ENCODE data around the gene ARID4B. TPM values are rescaled to one million over a fixed set of nuclear protein-coding genes. Genes with fewer than 3 reads are reported as not detected.

Gene ARID4B
- total and polyA plus RNA-seq, 2 of the 13 experiments (the other 11 are each of a cell fraction or from before 2014, with no cell fraction given): 9.7 to 24.6 TPM

- no peak for TF ChIP-seq DRAP1 (CRISPR knock-in tag; IDR thresholded peaks at IDR 0.05)
- TF ChIP-seq ZNF674 (CRISPR knock-in tag; IDR thresholded peaks at IDR 0.05; ENCODE audit: low read depth): no peak
- no peak for TF ChIP-seq STAT6 (CRISPR knock-in tag; IDR thresholded peaks at IDR 0.05; ENCODE audit: borderline replicate concordance)
These were observed 159.6 kb downstream of the ARID4B start (continued) for GRCh38 chr1:235168375-235168774.

DNA sequence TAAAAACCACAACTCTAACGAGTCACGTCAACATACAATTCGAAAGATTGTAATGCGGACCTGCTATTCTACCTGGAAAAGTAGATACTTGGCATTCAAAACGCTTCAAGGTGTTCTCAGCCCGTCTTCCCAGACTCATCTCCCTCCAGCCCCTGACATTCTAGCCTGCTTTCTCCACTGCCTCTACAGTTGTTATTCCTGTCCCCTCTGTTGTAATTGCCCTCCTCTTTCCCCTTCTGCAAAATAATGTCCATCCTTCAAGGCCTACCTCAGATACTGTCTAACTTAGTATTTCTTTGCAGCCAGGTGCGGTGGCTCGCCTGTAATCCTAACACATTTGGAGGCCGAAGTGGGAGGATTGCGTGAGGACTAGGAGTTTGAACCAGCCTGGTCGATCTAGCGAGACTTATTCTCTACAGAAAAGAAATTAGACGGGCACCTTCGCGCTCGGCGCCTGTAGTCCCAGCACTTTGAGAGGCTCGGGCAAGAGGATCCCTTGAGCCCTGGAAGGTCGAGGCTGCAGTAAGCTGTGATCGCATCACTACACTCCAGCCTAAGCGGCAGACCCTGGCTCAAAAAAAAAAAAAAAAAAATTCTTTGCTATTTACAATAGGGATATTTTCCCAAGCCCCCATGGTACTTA is 166.2 kb downstream of the ARID4B start:
- peaks cover 34% of the 10 kb centered on the region for H3K79me2 ChIP-seq (ENCODE audit: insufficient read depth, low read length)
- WGBS (ENCODE audit: low lambda C conversion rate): 42% methylated on average over 21 of the region's 21 CpGs
- POLR2A ChIA-PET: interaction anchor here (0.9 to 1.4 kb wide), 11 partner anchors 17 to 558 kb away, joined by 3 to 15 read pairs (median 3); partner anchors contain the start of gene TOMM20
- peak; percentile 20 for ATAC-seq
- no peak overlapping the region for H2AFZ ChIP-seq (ENCODE audit: low read length)
- peaks cover 4 to 17% of the 10 kb centered on the region in 2 experiments; a peak in 3 of 5 replicates for H3K36me3 ChIP-seq (replicated peaks in 1 of 2; ENCODE audit: control insufficient read depth in 1 of 2, insufficient read depth in 2 of 2, low read length in 2 of 2)
- peak overlapping the region; percentile 77 for H3K4me2 ChIP-seq (ENCODE audit: low read depth, low read length)
- H3K4me3 ChIP-seq (replicated peaks in 1 of 3; ENCODE audit: insufficient read depth in 1 of 3, low read depth in 2 of 3, low read length in 3 of 3): peak overlapping the region; percentile 75 to 91 (median 76)
- no peaks in the 10 kb centered on the region for H3K9me3 ChIP-seq (ENCODE audit: low read length)
- CTCF ChIA-PET (ENCODE audit: low intra/inter-chr PET ratio, low total read pairs): no interaction called here
- intact Hi-C loops (cut with micrococcal nuclease; ENCODE audit: unreplicated experiment) (loop anchor here (5.0 to 10.0 kb wide), 3 partner anchors 35 to 665 kb away; partner anchors contain the start of gene TOMM20), in situ Hi-C loops (cut with HindIII; ENCODE audit: extremely low pct_ligation_motif_present, low pct_unique_long_range_greater_than_20kb) (no loop called here)
- DNase-seq (ENCODE audit: low spot score): no peak
- H3K27me3 ChIP-seq (ENCODE audit: control insufficient read depth in 1 of 2, insufficient read depth in 2 of 2, low read length in 2 of 2): no peaks in the 10 kb centered on the region
- H3K27ac ChIP-seq (ENCODE audit: extremely low read length, insufficient read depth, low read length): peak overlapping the region; percentile 85
- peak overlapping the region; percentile 86 for H3K9ac ChIP-seq (ENCODE audit: insufficient read depth, low read depth, low read length)
- TSS peak; percentile 97 for BruUV-seq (replicated peaks)
- no peaks in the 10 kb centered on the region for H4K20me1 ChIP-seq (ENCODE audit: insufficient read depth, low read length)
- H3K4me1 ChIP-seq (ENCODE audit: insufficient read depth, low read length): peaks cover 44% of the 10 kb centered on the region
- FAIRE-seq: no peak
- TF ChIP-seq, protein P1, sequence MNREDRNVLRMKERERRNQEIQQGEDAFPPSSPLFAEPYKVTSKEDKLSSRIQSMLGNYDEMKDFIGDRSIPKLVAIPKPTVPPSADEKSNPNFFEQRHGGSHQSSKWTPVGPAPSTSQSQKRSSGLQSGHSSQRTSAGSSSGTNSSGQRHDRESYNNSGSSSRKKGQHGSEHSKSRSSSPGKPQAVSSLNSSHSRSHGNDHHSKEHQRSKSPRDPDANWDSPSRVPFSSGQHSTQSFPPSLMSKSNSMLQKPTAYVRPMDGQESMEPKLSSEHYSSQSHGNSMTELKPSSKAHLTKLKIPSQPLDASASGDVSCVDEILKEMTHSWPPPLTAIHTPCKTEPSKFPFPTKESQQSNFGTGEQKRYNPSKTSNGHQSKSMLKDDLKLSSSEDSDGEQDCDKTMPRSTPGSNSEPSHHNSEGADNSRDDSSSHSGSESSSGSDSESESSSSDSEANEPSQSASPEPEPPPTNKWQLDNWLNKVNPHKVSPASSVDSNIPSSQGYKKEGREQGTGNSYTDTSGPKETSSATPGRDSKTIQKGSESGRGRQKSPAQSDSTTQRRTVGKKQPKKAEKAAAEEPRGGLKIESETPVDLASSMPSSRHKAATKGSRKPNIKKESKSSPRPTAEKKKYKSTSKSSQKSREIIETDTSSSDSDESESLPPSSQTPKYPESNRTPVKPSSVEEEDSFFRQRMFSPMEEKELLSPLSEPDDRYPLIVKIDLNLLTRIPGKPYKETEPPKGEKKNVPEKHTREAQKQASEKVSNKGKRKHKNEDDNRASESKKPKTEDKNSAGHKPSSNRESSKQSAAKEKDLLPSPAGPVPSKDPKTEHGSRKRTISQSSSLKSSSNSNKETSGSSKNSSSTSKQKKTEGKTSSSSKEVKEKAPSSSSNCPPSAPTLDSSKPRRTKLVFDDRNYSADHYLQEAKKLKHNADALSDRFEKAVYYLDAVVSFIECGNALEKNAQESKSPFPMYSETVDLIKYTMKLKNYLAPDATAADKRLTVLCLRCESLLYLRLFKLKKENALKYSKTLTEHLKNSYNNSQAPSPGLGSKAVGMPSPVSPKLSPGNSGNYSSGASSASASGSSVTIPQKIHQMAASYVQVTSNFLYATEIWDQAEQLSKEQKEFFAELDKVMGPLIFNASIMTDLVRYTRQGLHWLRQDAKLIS (CRISPR knock-in tag; IDR thresholded peaks at IDR 0.05): peak; percentile 21; the same call in 1 of the 2 replicates
- TF ChIP-seq ZNF619 (CRISPR knock-in tag; IDR thresholded peaks at IDR 0.05) (0 out of 2 replicates have a peak, but pooled peaks have one; percentile 3), ZNF547 (CRISPR knock-in tag; IDR thresholded peaks at IDR 0.05) (no peak), ZNF770 (CRISPR knock-in tag; IDR thresholded peaks at IDR 0.05) (peak; percentile 73), ZSCAN29 (CRISPR knock-in tag; conservative IDR thresholded peaks at IDR 0.05) (peak; percentile 15; the same call in 1 of the 2 replicates), ZEB1 (IDR thresholded peaks at IDR 0.05; ENCODE audit: insufficient replicate concordance, low read depth) (peak; percentile 52), ZFX (CRISPR knock-in tag; IDR thresholded peaks at IDR 0.05; ENCODE audit: low read depth) (peak; percentile 2; the same call in 1 of the 2 replicates), YEATS4 (CRISPR knock-in tag; IDR thresholded peaks at IDR 0.05; ENCODE audit: borderline replicate concordance) (no peak), ZC3H4 (CRISPR knock-in tag; IDR thresholded peaks at IDR 0.05; ENCODE audit: borderline replicate concordance) (0 out of 2 replicates have a peak, but pooled peaks have one; percentile 34)

All from HepG2 (cell line).